HG03342 (cell line): ENCODE data around the gene CCDC13.

ENCODE experiments used
- ATAC-seq: cut with Tn5 transposase; IDR thresholded peaks from one replicate; pipeline ENCODE4 v1.9.1; 2021; ENCODE audit warnings: mild to moderate bottlenecking, moderate library complexity; ENCODE audit not compliant: unreplicated experiment

CCDC13 gene

DNA sequence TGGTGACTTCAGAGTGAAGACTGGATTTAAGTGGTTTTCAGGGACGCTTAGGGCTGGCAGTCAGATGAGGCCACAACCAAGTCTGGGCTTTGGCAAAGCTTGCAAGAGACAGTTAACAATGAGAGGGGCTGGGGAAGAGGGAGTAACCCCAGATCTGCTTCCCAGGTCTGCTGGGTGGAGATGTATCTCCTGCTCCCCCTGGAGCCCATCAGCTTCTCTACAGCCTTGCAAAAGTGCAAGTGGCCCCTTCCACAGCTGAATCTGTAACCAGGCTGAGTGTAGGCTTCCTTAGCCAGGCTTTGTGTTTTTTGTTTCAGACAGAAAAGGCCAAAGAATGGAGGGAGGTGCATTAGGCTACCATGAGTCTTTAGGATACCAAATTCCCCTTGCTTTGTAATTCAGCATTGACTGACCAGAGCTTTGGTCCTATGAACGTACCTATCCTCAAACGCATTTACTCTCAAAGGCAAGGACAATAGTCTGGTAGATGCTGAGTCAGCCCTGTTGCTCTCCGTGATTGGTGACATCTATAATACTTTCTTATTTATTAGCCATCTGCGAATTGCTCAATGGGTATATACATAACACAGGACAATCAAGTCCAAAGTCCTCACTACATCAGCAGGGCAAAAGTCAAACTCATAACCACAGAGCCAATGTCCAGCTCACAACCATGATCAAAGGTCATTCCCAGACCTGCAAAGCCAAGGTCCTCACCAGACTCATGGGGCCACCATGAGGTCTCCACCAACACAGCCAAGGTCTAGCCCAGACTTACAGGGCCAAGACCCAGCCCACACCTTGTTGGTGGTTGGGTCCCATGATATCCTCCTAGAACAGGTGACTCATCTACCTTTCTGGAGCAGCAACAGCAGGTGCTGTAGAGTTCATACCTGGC, 17.1 kb downstream of the CCDC13 start:
- no peak for ATAC-seq

DNA sequence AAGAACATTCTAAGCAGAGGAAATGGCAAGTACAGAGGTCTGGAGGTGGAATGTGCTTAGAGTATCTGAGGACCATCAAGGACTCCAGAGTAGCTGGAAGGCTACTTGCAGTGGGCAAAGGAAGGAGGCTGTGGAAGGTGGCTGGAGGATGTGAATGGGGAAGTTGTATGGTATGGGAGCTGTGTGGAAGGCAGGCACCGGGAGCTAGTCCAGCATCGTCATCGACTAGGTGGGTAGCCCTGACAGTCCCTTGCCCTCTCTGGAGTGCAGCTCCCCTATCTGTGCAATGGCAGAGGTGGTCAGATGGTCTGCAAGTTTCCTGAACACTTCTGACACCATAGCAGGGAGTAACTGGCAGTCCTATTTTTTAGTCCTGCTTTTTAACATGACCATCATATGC, 19.3 kb downstream of the CCDC13 start:
- ATAC-seq: no peak

DNA sequence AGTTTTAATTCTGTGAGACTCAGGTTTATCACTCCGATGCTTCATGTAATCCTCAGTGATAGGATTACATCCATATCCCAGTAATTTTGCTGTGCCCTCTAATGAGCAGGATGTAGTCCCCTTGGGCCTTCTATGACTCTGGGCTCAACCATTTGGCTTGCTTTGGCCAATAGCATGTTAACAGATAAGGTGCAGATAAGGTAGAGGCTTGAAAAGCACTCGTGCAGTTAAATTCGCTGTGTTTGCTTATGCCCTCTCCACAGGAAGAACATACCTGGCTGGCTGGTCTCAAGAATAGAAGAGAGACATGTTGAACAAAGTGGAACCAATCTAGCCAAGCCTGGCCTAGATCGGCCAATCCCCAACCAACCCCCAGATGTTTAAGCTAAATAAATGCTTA, 20.1 kb downstream of the CCDC13 start:
- no peak for ATAC-seq

DNA sequence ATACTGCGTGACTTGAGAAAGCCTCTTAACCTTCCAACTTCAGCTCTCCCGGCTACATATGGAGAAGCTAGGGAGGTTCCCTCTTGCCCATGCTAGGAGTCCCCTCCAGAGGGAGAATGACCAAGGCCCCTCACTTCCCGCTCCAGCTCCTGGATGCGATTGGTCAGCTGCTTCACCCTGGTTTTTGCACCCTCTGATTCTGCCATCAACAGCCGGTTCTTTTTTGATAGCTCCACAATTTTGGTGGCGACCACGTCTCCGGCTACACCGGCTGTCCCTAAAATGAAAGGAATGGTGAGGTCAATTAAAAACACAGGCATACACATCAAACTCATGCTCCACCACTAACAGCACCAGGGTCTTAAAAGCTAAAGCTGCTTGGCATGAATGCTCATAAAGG, 20.6 kb downstream of the CCDC13 start:
- ATAC-seq: no peak

DNA sequence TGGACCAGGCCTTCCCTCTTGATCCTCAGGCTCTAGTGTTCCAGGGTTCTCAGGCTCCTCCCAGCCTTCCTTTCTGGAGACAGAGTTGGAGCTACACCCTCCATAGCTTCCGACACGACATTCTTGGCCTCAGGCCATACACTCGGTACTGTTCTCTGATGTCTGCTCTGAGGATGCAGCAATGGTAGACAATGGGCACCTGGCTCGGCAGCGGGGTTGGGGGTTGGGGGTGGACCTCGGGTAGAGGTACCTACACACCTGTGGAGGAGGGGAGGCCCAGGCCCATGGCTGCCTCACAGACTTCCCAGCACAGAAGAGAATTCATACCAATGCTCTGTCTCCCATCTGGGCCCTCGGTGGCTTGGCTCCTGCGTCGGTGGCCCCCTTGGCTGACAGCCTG, 21.4 kb downstream of the CCDC13 start:
- no peak for ATAC-seq

DNA sequence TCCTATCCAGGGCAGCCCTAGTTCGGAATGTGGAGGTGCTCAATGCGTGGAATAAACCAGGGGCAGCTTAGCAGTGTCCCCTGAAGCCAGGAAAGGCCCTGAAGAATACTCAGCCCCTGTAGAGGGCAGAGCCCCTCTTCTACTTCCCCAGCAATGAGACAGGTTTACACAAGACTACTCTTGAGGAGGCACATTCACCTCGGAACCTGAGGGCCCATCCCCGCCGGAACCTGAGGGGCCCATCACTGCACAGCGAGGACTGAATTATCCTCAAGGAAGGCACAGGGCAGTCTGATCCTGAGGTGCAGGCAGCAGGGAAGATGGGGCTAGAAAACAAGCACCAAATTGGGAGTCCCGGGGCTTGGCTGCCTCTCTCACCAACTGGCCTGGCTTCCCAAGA, 22.2 kb downstream of the CCDC13 start:
- no peak for ATAC-seq

DNA sequence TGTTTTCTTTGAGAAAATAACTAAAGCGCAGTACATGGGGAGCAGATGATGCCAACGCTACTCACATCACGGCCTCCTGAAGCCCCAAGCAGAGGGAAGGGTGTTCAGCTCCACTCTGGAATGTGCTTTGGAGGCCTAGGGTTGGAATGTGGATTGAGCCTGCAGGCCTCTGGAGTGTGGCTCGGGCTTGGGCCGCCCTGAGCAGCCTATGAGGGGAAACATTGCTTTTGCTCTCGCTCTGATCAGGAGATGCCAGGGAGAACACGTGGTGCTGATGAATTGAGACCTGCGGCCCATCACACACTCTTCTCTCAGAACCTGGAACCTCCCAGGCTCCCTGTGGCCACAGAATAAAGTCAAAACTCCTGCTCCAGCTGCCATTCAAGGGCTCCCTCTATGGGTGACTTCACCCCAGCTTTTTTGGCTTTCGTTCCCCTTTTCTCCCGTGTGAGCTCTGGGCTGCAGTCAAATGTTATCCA, 23.3 kb downstream of the CCDC13 start:
- no peak for ATAC-seq

DNA sequence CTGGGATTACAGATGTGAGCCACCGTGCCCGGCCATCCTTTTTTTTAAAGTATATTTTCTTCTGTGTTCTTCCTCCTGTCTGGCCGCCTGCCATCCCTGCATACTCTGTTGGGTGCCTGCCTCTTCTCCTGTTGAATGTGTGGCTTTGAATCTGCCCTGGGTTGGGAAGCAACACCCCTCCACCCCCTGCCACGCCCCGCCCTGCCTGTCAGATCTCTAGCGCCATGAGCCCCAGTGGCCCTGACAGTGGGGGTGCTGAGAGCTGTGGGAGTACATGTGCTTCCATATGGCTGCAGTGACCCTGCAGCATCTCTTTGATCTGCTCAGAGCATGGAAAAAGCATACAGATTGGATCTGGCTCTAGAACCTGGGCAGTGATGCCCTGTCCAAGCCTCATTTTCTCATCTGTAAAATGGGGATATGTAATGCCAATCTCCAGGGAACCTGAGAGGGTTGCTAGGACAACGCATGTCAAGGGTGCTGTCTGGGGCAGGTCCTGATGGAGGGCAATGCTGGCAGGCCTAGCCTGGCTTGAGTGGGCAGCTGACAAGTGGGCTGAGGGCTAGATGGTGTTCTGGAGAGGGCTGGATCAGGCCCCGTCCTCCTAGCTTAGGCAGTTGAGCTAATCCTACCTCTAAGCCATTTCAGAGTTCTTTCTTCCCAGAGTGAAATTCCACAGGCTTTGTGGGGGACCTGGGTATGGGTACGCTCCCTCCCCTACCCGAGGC, 23.9 kb downstream of the CCDC13 start:
- no peak for ATAC-seq

DNA sequence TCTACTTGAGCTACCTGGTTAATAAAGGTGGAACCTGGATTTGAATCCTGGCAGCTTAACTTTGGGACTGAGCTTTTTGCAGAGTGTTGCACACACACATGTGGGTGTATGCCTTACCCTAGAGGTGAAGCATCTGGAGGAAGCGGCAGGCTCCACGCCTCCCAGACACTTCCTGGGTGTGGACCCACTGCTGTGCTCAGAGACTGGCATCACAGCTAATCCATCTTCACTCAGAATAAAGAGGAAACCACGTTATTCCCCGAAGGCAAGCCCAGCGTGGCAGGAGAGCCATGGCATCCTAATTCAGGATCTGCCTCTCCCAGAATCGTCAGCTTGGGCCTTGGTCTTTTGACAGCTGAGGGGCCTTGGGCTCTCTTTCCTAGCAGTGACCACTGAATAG, 25.5 kb downstream of the CCDC13 start:
- no peak for ATAC-seq

DNA sequence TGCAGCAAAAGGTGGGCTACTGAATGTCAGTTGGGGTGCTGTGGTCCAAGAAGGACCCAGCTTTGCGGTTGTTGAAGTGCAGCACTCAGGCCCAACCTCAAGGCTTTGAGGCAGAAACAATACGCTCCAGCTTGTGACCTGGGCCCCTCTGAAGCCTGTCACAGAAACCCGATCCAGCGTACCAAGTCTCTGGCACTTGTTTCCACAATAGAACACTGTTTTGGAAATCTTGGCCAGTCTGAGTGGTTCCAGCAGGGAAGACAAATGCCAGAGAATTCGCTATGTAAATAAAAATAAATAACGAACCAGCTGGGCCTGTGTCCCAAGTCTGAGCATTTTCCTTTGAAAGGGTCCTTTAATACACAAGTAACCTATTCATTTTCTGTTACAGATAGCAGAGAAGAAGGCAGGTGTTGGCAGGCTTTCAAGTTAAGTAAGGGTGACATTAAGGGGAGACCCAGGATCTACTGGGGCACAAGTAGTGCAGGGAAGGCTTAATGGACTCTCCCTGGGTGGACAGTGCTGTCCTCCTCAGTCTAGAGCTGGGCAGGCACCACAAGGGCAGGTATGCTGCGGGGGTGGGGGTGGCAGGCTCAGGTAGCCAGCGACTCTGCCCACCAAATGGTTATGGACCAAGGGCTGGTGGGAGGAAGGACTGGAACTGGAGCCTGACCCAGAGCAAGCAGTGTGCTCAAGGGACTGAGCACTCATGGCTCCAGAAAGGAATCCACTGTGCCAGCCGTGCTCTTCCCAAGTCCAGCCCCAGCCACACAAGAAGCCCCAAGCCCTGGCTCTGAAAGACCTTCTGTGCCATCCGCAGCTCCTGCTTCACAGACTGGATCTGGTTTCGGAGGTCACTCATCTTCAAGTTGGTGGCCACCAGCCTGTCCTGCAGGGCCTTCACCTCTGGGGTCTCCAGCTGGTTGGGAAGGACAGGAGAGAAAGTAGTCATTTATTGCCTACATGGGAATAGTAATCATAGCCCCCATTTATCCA, 26.3 kb downstream of the CCDC13 start:
- ATAC-seq: no peak

DNA sequence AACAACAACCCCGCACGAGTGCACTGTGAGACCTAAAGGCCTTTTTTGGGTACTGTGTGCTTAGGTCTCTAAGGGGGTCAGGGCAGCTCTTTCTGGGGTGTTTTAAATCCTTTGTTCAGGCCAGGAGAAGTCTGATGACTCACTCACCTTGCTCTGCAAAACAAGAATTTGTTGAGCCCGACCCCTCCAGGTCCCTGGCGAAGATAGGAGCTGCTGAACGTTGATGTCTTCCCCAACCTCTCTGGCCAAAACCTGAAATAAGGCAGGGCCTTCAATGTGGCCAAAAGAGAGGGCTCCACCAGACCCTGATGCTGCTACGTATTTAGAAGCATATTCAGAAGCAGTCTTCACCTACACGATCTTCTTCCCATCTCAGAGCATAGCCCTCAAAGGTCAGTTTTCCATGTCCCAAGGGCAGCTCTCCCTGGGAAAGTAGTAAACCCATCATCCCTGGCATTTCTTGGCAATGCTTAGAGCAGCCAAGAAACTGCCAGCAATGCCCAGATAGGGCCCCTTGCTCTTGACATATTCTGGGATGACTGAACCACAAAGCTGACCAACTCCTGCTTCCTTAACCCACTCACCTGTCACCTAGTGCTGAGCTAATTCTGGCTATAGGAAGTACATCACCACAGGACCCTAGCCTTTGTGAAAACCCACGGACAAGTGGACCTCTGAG, 27.1 kb downstream of the CCDC13 start:
- ATAC-seq: no peak

DNA sequence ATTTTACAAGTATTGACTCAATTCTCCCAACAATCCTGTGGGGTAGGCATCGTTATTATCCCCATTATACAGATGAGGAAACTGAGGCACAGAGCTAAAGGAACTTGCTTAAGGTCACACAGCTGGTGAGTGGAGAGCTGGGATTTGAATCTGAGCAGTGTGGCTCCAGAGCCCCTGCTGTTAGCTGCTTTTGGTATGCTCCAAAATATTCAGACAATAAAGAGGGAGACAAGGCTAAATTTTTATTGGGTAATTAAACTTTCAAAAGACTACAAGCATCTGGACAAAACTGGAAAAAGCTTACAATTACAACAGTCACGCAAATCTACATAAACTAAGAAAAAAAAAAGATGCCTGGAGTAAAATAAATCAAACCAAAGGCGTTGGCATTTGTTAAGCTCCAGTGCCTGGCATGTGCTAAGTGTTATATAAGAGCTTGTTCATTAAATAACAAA, 27.7 kb downstream of the CCDC13 start:
- ATAC-seq: no peak

DNA sequence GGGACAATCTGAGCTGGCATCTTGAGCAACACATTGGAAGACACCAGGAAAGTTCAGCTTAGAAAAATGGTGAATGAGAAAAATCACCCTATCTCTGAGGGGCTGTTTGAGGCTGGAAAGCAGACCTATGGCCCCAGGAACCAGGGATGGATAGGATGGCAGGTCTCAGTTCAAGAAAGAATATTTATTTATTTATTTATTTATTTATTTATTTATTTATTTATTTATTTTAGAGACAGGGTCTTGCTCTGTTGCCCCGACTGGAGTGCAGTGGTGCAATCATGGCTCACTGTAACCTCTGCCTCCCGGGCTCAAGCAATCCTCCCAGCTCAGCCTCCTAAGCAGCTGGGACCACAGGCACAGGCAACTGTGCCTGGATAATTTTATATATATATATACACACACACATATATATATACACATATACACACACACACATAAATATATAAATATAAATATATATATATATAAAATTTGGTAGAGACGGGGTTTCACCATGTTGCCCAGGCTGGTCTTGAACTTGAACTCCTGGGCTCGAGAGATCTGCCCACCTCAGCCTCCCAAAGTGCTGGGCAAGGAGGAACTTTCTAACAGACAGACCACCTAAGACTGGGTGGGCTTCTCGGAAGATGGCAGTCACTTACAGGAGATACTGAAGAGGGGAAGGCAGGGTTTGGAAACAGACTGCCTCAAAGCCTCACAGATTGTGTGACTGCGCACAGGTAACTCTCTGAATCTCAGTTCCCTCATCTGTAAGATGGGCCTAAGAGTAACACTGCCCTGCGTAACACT, 29.7 kb downstream of the CCDC13 start:
- ATAC-seq: no peak

DNA sequence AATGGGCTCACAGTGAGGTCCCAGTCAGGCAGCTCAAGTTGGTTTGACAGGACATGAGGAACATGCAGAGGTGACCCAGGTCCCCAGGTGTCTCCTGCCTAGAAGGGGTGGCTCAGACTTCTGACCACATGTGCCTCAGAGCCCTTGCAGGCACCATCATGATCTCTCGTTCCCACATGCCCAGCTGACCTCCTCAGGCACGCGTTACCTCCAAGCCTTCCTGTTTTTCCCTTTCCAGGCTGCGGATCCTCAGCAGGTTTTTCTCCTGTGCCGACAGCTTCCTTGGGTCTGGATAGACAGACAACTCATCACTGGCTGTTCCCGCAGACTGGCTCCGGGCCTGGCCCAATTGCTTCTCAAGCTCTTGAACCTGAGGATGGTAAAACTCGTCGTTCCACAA, 30.4 kb downstream of the CCDC13 start:
- ATAC-seq: no peak

DNA sequence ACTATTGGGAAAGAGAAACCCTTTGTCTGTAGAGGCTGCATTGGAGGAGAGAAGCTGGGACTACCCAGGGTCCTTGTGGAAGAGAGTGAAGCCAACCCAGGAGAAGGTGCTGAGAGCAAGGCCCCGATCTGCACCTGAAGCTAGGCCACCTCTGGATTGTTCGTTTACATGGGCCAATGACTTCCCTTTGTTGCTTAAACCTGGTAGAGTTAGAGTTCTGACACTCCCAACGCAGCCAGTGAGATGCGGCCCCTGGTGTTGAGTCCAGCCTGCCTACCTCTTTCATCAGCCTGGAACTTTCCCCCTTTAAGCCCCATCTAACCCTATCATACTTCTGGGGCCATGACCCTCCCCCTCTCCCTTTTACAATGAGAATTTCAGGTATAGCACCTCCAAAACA, 30.8 kb downstream of the CCDC13 start:
- no peak for ATAC-seq

DNA sequence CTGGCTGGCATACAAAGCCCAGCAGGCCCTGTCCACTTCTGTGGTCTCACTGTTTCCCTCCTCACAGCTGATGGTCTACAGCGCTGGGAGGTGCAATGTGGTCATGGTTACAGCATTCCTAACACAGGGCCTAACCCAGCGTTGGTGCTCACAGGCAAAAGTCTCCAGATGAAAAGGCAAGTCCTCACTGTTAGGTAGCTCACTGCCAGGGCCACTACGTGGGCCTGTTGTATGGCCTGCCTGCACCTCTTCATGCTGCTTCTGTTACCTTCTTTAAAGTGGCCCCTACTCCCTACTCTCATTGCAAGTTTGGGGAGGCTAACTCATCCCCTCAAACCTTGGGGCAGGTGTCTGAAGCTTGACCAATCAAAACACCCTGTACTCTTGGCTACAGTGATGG, 31.3 kb downstream of the CCDC13 start:
- ATAC-seq: no peak

DNA sequence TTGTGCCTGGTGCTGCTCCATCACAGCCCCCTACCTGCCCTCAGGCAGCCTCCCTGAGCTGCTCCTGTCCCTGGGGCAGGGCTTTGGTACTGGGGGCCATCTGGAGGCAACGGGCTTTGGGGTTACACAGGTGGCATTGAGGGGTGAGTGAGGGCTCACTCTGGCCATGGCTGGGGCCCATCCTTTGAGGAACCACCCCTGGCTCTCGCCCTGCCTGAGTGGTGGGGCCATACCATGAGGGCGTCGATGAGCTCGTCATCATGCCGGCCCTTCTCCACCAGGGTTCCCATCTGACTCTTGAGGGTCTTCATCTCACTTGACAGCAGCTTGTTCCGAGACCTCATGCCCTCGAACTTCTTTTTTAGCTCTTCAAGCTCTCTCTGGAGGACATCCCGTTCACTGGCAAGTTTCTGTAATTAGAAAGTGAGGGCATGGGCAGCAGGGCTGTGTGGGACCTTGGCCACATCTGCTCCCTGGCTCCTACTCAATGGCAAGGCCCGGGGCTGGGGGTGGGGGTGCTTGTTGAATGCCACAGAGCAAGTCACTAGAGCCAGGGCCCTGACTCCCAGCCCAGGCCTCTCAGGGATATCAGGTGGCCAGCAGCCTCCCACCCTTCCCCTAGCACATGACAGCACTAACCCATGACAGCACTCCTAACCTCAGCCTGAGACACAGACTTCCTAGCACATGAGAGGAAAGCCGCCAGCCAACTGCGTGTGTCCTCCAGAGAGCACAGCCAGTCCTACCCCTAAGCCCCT, 33.5 kb downstream of the CCDC13 start:
- no peak for ATAC-seq

DNA sequence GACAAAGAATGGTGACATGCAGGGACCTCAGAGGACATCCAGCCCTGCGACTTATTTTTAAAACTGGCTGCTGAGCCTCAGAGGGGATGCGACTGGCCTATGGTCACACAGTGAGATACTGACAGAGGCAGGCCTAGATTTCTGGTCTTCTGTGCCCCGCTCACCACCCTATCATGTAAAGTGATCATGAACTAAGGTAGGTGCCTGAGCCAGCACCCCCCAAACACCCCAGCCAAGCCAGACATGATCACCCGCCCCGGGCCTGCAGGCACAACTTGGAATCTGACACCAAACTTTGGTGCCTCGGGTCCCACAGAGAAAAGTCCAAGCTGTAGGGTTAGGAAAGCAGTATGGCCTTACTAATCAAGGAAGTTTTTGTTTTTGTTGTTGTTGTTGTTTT, 36.5 kb downstream of the CCDC13 start:
- no peak for ATAC-seq

DNA sequence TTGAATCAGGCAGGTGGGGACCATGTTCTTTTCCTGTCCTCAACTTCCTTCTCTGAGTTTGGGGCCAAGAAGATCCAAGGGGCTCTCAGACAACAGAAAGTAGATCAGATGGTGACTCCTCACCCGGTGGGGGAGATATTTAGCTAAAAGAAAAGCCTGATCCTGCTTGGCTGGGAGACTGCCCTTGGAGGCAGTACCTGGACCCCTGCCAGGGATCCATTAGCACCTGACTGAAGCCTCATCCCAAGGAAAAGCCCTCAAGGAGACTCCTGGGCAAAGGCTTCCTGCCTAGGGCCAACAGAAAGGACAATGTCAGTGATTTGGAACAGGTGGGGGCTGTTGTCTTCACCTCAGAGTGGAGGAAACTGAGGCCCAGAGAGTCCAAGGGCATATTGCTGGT, 37.0 kb downstream of the CCDC13 start:
- ATAC-seq: no peak
